SIG-M5 (cell line): ENCODE results near the gene FLVCR2.

Experiments used
- DNase-seq: peaks from one replicate; lab custom pipeline; 2025; lab: John Stamatoyannopoulos, UW

FLVCR2 gene, protein sequence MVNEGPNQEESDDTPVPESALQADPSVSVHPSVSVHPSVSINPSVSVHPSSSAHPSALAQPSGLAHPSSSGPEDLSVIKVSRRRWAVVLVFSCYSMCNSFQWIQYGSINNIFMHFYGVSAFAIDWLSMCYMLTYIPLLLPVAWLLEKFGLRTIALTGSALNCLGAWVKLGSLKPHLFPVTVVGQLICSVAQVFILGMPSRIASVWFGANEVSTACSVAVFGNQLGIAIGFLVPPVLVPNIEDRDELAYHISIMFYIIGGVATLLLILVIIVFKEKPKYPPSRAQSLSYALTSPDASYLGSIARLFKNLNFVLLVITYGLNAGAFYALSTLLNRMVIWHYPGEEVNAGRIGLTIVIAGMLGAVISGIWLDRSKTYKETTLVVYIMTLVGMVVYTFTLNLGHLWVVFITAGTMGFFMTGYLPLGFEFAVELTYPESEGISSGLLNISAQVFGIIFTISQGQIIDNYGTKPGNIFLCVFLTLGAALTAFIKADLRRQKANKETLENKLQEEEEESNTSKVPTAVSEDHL

DNA sequence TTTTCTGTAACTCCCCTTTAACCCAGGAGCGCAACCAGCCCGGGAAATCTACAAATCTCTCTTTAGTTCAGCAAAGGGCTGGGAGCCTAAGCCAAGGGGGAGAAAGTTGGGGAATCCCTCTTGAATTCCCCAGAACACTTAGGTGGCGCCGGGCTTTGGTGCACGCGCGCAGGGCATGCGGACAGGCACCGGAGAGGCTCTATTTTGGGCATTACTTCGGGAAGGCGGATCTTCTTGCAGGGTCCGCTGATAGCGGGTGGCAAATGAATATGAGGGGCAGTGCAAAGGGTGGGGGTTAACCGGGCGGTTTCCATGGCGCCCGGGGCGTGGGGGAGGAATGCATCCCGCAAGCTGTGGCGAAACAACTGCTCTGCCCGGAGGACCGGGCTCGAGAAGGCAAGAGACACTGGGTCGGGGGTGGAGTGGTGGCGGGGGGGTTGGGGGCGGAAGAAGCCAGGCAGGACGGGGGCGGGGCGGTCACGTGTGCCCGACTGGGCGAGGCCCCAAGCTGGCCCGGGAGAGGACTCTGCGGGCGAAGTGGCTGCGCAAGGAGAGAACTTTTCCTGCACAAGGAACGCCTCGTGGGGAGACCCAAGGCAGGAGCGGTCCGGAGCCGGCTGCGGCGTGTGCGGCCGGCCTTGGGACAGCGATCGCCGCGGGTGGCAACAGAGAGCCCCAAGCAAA is at the start of gene FLVCR2:
FLVCR2 (plus strand) TSS at position 519 of the 684 bp plus-strand sequence. CDS start 353 bp downstream, outside the sequence.
- DNase-seq: no peak

DNA sequence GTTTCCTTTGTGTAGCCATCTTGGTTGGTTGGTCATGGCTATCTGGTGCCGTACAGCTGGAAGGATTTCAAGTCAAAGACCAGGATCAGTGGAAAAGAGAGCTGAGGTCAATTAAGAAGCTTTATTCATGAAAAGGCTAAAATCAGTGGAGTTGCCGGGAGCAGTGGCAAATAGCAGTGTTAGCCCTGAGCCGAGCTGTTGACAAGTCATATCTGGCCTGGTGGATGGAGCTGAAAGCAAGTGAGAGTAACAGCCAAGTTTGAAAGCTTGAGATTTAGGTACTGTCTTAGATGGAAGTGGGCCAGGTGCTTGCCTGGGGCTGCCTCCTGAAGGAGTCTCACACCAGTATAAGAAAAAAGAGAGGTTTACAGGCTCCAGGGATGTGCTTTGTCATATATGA is 47.2 kb upstream of the FLVCR2 start:
- no peak for DNase-seq

DNA sequence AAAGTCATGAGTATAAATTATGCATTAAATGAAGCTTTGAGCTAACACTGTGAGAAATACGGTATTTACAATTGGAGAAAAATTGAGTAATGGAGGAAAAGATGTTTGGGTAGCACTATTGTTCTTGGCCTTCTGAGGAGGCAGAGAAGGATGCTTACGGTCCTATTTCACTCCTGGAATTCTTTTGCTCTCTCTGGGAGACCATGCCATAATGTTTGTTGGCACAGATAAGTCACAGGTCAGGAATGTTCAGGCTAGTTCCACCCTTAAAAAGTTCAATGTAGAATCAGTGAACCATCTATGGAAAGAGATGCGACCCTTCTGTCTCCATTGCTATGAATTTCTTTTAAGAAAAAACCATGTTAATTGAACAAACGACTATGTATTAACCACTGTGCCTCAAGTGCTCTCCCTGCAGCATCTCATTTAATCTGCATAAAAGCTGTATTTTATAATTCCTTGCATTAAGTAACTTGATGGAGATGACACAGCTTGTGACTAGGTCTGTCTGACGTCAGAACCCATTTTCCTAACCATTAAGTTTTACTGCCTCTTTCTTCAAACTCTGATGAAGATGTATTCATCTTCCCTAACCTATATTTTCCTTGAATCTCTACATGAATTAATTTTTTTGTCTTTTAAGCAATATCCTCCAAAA is 46.6 kb upstream of the FLVCR2 start:
- no peak for DNase-seq

DNA sequence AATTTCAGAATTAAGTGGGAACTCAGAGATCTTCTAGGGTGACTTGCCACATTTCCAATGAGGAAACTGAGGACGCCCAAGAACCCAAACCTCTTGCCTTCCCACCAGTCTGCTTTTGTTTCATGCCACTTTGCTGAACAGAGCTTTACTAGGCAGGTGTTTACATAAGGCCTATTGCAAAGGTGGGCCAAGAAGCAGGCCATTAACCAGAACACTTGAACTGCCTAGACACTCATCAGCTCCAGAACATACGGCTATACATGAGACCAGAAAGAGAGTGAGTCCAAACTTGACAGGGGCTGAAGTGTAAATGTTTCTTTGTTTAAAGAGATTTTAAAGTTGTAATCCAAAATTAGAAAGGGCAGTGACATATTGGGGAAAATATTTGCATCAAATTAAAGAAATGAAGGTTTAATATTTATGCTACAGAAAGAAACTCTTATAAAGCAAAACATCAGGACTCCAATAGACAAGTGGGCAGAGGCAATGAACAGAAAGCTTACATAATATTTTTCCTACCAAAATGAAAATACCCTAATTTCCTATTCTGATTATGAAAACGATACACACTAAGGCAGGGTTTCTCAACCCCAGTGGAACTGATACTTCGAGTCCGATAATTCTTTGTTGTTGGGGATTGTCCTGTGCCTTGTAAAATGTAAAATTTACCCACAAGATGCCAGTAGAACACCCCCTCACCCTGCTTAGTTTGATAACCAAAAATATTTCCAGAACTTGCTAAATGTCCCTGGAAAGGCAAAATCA is 44.4 kb upstream of the FLVCR2 start:
- DNase-seq: no peak

DNA sequence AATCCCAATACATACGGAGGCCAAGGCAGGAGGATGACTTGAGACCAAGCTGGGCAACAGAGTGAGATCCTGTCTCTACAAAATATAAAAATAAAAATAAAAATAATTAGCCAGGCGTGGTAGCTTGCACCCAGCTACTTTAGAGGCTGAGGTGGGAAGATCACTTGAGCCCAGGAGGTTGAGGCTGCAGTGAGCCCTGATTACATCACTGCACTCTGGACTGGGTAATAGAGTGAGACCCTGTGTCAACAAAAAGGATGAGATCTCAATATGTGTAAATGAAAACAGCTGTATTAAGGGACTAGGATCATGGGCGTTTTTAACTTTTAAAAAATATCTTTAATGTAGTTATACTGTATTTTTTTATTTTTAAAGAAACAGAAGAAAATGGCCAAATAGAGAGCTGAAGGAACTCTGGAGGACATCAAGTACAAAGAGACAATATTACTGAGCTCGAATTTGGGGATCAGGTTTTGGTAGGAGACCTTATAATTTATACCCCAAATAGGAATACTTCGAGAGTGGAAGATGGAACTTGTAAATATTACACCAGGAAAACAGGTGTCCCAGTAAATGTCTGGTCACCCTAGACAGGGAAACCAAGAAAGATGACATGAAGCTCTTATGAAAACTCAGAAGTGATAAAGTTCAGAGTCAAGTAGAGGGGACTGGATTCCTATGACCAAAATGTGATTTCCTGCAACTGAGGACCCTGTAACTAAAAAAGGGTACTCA is 43.1 kb upstream of the FLVCR2 start:
- no peak for DNase-seq

DNA sequence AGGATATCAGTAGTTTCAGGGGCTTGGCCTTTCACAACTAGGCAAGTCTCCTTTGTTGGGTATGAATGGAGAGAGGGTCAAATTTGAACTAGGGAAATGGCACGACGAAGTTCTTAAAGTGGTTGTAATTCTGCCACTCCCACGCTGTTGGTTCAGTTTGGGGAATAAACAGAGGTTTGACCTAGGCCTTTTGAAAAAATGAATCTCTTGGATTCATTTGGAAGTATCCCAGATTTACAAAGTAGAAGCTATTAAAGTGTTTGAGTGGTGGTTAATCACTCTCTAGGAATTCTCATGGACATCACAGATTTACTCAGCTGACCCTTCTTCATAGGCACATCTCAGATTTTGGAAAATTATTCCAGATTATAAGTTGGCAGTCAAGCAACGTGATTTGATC is 41.3 kb upstream of the FLVCR2 start:
- no peak for DNase-seq

DNA sequence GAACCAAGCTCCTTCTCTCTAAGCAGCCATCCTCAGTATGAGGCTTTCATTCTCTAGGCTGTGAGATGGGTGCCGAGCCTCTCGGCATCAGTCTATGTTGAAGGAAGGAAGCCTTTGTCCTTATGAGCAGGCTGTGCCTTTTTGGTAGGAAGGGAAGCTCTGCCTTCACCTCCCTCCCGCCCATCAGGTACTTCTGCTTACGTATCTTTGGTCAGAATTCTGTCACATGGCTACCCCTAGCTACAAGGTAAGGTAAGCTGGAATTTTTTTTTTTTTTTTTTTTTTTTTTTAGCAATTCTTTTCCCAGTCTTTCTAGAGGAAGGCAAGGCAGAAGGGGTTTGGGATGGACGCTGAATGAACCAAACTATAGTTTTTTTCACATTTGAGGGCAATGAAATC is 39.3 kb upstream of the FLVCR2 start:
- no peak for DNase-seq

DNA sequence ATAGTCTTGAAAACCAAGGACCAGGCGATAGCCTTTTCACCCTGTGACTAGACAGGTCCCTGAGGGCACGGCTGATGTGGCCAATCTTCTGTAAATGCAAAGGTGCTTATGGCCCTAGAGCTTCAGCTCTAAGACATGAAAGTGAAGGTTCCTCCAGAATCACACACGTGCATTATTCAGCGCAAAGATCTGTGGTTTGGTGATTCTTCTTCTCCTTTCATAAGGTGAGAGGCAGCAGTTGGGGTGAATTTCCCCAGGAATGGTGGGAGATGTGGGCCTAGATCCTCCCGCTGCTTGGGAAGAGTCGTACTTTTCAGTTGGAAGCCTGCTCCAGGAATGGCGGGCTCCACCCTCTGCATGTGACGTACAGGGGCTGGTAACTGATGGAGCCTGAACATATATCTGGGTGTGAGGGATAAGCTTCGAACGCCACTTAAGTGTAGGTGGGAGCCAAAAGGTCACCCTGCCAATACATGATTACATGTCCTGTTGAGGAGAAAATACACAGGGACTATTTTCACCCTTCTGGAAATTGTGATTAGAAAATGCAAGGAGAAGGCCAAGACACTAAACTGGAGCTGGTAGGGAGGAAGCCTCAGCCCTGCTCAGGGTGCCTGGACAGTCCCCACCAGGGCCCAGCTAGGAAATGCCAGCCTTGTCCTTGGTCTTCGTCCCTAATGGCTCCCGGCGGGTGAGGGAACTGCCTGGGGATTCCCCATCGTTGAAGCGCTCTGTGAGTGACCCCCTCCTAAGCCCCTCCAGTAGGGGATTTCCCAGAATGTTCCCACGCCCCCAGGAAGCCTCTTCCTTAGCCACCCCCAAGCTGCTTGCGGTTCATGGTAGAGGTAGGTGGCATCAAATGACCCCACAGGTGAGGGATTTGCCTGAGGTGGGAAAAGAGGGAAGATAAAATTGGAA is 38.6 kb upstream of the FLVCR2 start:
- no peak for DNase-seq

DNA sequence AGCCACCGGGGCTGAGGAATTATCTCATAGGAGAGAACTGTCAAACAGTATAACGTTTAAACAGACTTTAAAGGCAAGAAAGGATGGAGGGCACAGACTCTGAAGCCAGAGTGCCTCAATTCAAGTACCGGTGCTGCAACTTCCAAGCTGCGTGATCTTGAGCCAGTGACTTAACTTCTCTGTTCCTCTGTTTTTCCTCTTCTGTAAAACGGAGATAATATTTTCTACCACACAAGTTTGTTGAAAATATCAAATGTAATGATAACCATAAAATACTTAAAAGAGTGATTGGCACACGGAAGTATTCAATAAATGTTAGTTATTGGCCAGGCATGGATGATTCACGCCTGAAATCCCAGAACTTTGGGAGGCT is 38.0 kb upstream of the FLVCR2 start:
- DNase-seq: no peak

DNA sequence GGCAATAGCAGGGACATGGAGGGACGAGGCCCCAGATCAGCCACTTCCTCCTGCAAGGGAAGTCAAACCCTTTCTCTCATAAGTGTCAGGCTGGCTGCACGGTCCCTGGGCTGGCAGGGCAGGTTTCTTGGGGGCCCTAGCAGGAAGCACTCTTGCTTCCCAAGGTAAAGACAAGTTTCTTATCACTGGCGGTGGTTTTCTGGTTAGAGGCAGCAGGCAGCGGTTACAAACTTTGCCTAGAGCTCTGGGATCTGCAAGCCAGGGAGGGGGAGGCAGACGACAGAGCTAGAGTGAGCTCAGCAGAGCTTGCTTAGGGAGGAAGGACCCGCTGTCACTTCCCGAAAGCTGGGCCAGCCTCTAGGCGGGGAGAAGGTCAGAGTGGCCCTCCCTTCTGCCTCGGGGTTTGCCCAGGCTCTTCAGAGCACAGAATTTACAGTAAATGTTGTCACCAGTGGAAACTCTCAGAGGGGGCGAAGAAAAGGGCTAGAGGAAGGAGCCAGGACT is 35.8 kb upstream of the FLVCR2 start:
- DNase-seq: peak; percentile 5

DNA sequence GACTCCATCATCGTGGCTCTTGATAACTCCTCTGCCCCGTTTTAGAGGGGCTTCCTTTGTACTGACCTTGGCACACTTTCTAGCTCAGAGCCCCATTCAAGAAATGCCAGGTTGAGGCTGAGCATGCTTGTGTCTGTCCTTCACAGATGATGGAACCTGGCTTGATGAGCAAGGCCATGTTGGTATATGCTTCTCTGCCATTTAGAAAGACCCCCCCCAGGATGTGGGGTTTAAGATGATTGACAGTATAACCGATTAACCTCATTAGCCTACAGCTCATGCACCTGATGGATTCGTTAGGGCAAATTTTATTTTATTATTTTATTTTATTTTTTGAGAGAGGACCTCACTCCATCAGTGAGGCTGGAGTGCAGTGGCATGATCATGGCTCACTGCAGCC is 35.2 kb upstream of the FLVCR2 start:
- DNase-seq: no peak

DNA sequence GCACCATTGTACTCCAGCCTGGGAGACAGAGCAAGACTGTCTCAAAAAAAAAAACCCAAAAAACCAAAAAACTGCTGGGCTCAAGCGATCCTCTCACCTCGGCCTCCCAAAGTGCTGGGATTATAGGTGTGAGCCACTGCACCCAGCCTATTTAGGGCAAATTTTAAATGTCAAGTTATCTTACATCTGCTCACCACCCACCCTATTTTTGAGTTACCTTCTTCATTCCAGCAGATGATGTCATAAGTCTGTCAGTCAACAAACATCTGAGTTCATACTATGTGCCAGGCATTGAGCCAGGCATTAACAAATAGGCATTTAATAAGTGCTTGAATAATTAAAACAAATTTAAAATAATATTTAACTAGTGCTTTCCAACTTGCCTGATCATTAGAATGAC is 34.6 kb upstream of the FLVCR2 start:
- no peak for DNase-seq

DNA sequence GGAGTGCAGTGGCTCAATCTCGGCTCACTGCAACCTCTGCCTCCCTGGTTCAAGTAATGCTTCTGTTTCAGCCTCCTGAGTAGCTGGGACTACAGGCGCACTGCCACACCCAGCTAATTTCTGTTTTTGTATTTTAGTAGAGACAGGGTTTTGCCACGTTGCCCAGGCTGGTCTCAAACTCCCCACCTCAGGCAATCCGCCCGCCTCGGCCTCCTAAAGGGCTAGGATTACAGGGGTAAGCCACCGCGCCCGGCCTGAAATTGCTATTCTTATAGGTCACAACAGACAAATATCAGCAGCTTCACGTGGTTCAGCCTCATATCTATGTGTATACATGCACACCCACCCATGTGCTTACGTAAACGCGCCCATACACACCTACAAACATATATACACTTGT is 32.5 kb upstream of the FLVCR2 start:
- no peak for DNase-seq

DNA sequence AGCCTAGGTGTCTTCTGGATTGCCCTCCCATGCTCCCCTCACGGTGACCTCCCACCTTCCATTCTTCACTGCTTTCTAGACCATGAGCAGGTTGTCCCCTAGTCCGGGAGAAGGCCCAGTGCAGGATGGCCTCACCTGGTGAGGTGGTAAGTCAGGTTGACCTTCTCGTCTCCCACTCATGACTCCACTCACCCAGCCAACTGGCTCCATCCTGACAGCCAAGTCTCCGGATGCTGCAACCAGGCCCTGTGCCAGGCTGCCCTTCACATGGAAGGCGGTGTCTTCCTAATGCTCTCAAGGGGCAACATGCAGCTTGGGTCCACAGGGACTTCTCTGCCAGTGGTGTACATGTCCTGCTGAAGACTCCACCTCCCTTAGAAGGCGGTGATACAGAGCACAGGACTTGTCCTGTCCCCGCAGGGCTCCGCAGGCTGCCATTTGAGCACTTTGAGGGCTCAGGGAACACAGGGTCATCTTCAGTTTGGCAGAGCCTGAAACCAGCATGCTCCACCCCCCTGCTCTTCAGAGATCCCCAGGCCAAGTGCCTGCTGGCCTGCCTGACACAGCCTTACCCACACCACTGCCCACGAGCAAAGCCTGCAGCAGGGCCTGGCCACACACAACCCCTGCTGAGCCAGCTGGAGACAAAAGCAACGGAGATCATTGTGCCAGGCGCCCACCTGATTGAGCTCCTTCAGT is 30.7 kb upstream of the FLVCR2 start:
- DNase-seq: no peak

DNA sequence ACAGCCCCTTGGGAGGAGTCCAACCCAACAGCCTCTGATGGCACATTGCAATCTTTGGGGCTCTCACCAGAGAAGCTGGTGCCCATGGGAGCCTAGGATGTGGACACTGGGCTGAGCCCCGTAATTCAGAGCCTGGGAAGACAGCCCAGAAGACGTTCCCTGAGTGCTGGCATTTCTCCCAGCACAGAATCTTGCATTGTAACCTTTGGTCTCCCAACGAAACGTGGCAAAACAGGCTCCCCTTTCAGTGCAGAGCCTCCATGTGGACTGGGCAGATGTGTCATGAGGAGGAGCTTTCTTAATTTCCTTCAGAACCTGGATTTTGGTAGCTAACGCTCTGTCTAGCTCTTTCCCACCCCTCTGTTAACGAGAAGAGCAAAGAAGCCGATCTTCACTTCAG is 29.9 kb upstream of the FLVCR2 start:
- no peak for DNase-seq

DNA sequence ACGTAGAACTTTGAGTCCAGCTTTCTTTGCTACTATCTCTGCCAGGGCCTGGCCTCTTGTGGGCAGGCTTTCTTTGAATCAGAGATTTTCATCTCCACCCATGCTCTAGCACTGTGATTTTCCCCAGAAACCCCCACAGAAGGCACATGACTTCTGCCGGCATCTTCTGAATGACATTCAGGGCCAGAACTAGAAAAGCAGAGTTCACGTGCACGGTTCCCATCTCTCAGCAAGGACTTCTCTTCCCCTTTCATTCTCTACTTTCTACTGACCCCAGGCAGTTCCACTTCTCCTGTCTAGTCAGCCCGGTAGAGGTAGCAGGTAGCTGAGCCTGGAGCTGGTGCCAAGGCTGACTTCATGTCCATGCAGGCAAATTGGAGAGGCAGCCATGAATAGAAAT is 29.3 kb upstream of the FLVCR2 start:
- DNase-seq: no peak

DNA sequence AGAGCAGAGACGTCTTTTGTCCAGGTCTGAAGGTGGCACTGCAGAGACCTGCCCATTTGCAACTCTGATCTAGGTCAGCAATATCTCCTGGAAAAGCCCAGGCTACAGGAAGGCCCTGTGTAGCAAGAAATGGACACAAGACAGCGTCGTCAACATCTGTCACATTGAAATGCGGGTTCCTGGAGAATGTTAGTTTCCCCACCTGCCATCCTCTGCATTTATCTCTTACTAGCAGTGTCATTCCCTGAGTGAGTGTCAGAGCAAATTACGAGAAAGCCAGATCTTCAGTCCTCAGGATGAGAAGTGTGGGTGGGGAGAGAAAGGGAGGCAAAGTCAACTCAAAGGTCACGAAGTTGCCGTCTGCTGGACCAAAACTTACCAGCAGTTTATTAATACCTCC is 27.4 kb upstream of the FLVCR2 start:
- DNase-seq: no peak

DNA sequence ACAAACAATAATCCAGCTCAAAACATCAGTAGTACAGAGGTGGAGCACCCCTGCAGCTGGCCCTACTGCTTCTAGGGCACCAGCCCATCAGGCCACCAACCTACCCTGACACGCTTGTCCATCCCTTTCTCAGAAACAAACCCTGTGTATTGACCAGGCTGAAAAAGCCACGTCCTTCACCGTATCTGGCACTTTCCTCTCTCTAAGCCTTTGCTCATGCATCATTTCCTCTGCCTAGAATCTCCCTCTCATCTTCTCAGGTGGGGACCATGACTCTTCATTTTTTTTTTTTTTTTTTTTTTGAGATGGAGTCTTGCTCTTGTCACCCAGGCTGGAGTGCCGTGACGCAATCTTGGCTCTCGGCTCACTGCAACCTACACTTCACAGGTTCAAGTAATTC is 25.3 kb upstream of the FLVCR2 start:
- no peak for DNase-seq

DNA sequence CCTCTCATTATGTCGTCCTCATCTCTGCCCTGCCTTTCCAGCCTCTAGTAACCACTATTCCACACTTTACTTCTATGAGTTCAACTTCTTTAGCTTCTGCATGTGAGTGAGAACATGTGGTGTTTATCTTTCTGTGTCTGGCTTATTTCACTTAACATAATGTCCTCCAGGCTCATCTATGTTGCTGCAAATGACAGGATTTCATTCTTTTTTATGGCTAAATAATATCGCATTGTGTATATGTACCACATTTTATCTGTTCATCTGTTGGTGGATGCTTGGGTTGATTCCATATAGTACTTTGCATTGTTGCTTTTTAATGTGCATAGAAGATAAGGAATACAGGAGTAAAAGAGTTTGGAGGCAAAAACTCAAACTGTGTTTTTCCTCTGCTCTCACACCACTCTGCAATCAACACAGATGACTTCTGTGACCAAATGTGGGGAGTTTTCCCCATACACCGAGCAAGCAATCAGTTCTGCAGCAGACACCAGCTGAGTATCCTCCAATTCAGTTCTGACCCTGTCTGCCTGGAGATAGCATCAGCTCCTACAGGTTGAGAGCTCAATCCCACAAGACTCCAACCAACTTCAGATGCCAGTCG is 24.6 kb upstream of the FLVCR2 start:
- DNase-seq: no peak
